Measurements from ENCODE around the gene NELFB.

The NELFB gene

GRCh38 chr9:137221506-137222111, 33.5 kb upstream of the NELFB start:
- no peak for TF ChIP-seq MAX (IDR thresholded peaks at IDR 0.05)
- no peak for TF ChIP-seq EP300 (IDR thresholded peaks at IDR 0.05; ENCODE audit: borderline replicate concordance)
- TF ChIP-seq TEAD4 (IDR thresholded peaks at IDR 0.05) = no peak
- no peak for TF ChIP-seq ZBTB7A (IDR thresholded peaks at IDR 0.05; ENCODE audit: low read depth)
- TF ChIP-seq NFIC (IDR thresholded peaks at IDR 0.05) = no peak
- no peak for TF ChIP-seq CREB1 (IDR thresholded peaks at IDR 0.05; ENCODE audit: low read depth)
- no peak for TF ChIP-seq RAD21 (IDR thresholded peaks at IDR 0.05; ENCODE audit: low read depth)
- no peak for TF ChIP-seq REST (IDR thresholded peaks at IDR 0.05; ENCODE audit: low read depth)
- no peak for TF ChIP-seq EGR1 (IDR thresholded peaks at IDR 0.05)
- no peak for TF ChIP-seq FOXM1 (IDR thresholded peaks at IDR 0.05; ENCODE audit: borderline replicate concordance, low read depth)

GRCh38 chr9:137222190-137223077, 32.7 kb upstream of the NELFB start, which contains the start of gene RNF208:
Gene RNF208, minus strand, starts transcription at chr9:137222240. Its CDS starts 1,028 bp downstream, at chr9:137221212.
- TF ChIP-seq ZBTB7A (IDR thresholded peaks at IDR 0.05; ENCODE audit: low read depth) (peak; percentile 62; the same call in 1 of the 2 replicates), YY1 (IDR thresholded peaks at IDR 0.05; ENCODE audit: low read depth) (no peak), EP300 (IDR thresholded peaks at IDR 0.05; ENCODE audit: borderline replicate concordance) (no peak), USF1 (IDR thresholded peaks at IDR 0.05) (no peak)

GRCh38 chr9:137223078-137223970, 31.8 kb upstream of the NELFB start:
- TF ChIP-seq YY1 (IDR thresholded peaks at IDR 0.05; ENCODE audit: low read depth) = peak; percentile 77
- no peak for TF ChIP-seq CEBPB (IDR thresholded peaks at IDR 0.05)
- peak; percentile 78; the same call in 1 of the 2 replicates for TF ChIP-seq TAF1 (IDR thresholded peaks at IDR 0.05; ENCODE audit: low read depth)
- peak; percentile 56 for TF ChIP-seq MAX (IDR thresholded peaks at IDR 0.05)
- TF ChIP-seq TCF12 (IDR thresholded peaks at IDR 0.05; ENCODE audit: low read depth) = peak; percentile 62
- no peak; the same call in 1 of the 2 replicates for TF ChIP-seq EP300 (IDR thresholded peaks at IDR 0.05; ENCODE audit: borderline replicate concordance)
- TF ChIP-seq NFIC (IDR thresholded peaks at IDR 0.05) = no peak
- no peak for TF ChIP-seq USF1 (IDR thresholded peaks at IDR 0.05)

GRCh38 chr9:137224830-137225694, 30.1 kb upstream of the NELFB start, which contains the start of gene CYSRT1:
Gene CYSRT1, plus strand, starts transcription at chr9:137225174. Its CDS starts 448 bp downstream, at chr9:137225622.
- TF ChIP-seq TAF1 (IDR thresholded peaks at IDR 0.05; ENCODE audit: low read depth) = no peak
- no peak for TF ChIP-seq CREB1 (IDR thresholded peaks at IDR 0.05; ENCODE audit: low read depth)
- no peak for TF ChIP-seq FOXM1 (IDR thresholded peaks at IDR 0.05; ENCODE audit: borderline replicate concordance, low read depth)

- 0 out of 2 replicates have a peak, but pooled peaks have one; percentile 13 for TF ChIP-seq ZBTB7A (IDR thresholded peaks at IDR 0.05; ENCODE audit: low read depth)
- TF ChIP-seq USF1 (IDR thresholded peaks at IDR 0.05) = no peak
Observed at GRCh38 chr9:137225699-137226331, 29.3 kb upstream of the NELFB start.
